Spleen (tissue), 3 donors: ENCODE data around the gene ZBTB7B.

Source experiments
- POLR2A ChIP-seq, 3 donors: fragments of 450-650 bp; IDR thresholded peaks; one replicate each; pipeline ENCODE4 v1.5.1; 2017; ENCODE audit warnings: antibody characterized with exemption in 3 of 3, mild to moderate bottlenecking in 1 of 3
- POLR2AphosphoS5 ChIP-seq, 3 donors: sonication (generic); formaldehyde crosslinking; IDR thresholded peaks; one replicate each; pipeline ENCODE4 v1.5.1; 2017; ENCODE audit warnings: antibody characterized with exemption in 3 of 3

- TF ChIP-seq POLR2AphosphoS5 (IDR thresholded peaks at IDR 0.05) (no peak), POLR2A (IDR thresholded peaks at IDR 0.05) (no peak)
These were observed 4.3 kb upstream of the ZBTB7B start for GRCh38 chr1:154998201-154998780.
